NB4 (cell line): ENCODE data around the gene RGS10.

Source experiments
- TF ChIP-seq, protein P1 (sequence below): IDR thresholded peaks from one replicate; pipeline ENCODE4 v1.5.1; 2012; ENCODE audit warnings: low read depth, low read length
- TF ChIP-seq, protein P2 (sequence below): IDR thresholded peaks from 2 replicates; pipeline ENCODE4 v1.6.1; 2011; ENCODE audit warnings: low read depth, low read length

DNA sequence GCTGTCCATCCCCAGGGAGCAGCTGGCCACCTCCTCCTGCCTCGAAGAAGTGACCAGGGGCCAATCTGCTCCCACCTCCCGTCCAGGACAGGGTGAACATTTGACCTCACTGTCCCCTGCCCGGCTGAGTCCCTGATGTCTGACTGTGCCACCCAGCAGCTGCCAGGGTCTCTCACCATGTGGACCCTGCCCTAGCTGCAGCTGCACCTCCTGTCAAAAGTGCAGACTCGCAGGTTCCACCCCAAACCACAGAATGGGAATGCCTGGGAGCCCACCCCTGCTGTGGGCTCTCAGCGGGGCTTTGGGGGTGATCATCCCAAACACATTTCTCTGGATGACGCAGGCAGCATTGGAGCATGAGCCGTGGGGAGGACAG is 86.1 kb downstream of the RGS10 start:
- TF ChIP-seq, protein P1, sequence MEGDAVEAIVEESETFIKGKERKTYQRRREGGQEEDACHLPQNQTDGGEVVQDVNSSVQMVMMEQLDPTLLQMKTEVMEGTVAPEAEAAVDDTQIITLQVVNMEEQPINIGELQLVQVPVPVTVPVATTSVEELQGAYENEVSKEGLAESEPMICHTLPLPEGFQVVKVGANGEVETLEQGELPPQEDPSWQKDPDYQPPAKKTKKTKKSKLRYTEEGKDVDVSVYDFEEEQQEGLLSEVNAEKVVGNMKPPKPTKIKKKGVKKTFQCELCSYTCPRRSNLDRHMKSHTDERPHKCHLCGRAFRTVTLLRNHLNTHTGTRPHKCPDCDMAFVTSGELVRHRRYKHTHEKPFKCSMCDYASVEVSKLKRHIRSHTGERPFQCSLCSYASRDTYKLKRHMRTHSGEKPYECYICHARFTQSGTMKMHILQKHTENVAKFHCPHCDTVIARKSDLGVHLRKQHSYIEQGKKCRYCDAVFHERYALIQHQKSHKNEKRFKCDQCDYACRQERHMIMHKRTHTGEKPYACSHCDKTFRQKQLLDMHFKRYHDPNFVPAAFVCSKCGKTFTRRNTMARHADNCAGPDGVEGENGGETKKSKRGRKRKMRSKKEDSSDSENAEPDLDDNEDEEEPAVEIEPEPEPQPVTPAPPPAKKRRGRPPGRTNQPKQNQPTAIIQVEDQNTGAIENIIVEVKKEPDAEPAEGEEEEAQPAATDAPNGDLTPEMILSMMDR, result no peak
- TF ChIP-seq, protein P2, sequence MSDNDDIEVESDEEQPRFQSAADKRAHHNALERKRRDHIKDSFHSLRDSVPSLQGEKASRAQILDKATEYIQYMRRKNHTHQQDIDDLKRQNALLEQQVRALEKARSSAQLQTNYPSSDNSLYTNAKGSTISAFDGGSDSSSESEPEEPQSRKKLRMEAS, result no peak
